Skeletal muscle satellite cell (primary cell): ENCODE data around the gene GOLPH3L. TPM values are rescaled to one million over a fixed set of nuclear protein-coding genes. Genes with fewer than 3 reads are reported as not detected.

Source experiments
- small RNA-seq: library from RNA; depleted of rRNA; stranded (forward); fragments of <200 nt; gene quantifications from one replicate; pipeline ENCODE3, GENCODE V24; 2012

Gene GOLPH3L

Small RNAs within 50 kb of the gene (small RNA-seq; reads per million reads assigned to genes)
- not detected for gene RF00015
- gene RF00561 = not detected
- not detected for gene RNU6-1042P
